ENCODE data around the gene ITGA1. TPM values are rescaled to one million over a fixed set of nuclear protein-coding genes. Genes with fewer than 3 reads are reported as not detected.
"Not testable (repeated sequence)": the region's sequence is repeated elsewhere in the genome, so short reads cannot be mapped to it uniquely, and the experiment has no call there.

The ITGA1 gene
- total RNA-seq, 2 experiments from 2014 or later, result 2.6 to 3.2 TPM

DNA sequence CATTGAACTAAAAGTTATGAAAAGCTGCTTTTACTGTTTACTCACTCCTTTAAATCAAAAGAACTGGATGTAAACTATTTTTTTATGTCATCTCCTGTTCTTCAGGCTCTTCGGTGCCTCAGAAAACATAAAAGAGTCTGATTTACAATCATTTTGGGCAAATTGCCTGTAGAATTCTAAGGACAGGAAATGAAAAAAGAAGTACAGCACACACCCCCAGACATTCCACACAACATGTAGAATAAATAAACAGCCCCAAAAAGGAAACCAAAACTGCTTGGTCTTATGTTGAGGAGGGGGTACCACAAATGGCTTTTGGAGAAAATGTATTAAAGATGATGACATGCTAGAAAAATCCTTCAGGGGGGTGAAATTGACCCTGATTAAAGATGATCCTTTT, 57.2 kb downstream of the ITGA1 start:
- DNase-seq, result no peak
- Mint-ChIP-seq H3K27ac (no peak overlapping the region), H3K4me3 (no peak overlapping the region), H3K36me3 (ENCODE audit: low read depth) (no peaks in the 10 kb centered on the region), H3K4me1 (peaks cover 7% of the 10 kb centered on the region), H3K9me3 (peaks cover 3% of the 10 kb centered on the region), H3K27me3 (no peaks in the 10 kb centered on the region)
- CTCF ChIA-PET, result no interaction called here
- POLR2A ChIA-PET, result no interaction called here

DNA sequence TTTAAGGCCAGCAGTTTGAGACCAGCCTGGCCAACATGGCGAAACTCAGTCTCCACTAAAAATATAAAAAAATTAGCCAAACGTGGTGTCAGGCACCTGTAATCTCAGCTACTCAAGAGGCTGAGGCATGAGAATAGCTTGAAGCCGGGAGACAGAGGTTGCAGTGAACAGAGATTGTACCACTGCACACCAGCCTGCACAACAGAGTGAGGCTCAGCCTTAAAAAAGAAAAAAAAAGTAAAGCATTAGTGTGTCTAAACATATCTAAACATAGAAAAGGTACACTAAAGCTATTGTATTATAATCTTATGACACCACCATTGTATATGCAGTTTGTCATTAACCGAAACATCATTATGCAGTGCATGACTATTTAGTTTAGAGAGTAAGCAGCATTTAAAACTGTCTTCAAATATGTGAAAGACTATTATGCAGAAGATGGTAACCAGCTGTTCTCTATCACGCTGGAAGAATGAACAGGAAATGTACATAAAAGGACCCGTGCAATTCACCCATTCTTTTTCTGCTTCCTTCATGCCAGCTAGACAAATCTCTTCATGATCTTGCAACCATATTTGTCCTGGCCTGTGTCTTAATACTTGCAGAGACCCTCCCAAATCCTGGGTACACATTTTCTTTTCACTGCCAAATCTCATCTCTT, 58.6 kb downstream of the ITGA1 start:
- no peak overlapping the region for H3K4me3 Mint-ChIP-seq
- peaks cover 7% of the 10 kb centered on the region for H3K4me1 Mint-ChIP-seq
- CTCF ChIA-PET, result no interaction called here
- no peak overlapping the region for H3K27ac Mint-ChIP-seq
- peaks cover 3% of the 10 kb centered on the region for H3K9me3 Mint-ChIP-seq
- no peaks in the 10 kb centered on the region for H3K36me3 Mint-ChIP-seq (ENCODE audit: low read depth)
- no peaks in the 10 kb centered on the region for H3K27me3 Mint-ChIP-seq
- no peak for DNase-seq
- POLR2A ChIA-PET, result no interaction called here

- H3K9me3 Mint-ChIP-seq; DNase-seq; CTCF ChIA-PET; H3K36me3 Mint-ChIP-seq (ENCODE audit: low read depth); H3K27ac Mint-ChIP-seq; POLR2A ChIA-PET; H3K4me3 Mint-ChIP-seq; H3K4me1 Mint-ChIP-seq; H3K27me3 Mint-ChIP-seq: not testable (repeated sequence)
Measured at GRCh38 chr5:52848688-52849087, 61.0 kb downstream of the ITGA1 start.

GRCh38 chr5:52849544-52849943, 61.8 kb downstream of the ITGA1 start:
- Mint-ChIP-seq H3K27ac (no peak overlapping the region), H3K9me3 (peaks cover 3% of the 10 kb centered on the region), H3K36me3 (ENCODE audit: low read depth) (no peaks in the 10 kb centered on the region), H3K4me1 (peaks cover 6% of the 10 kb centered on the region), H3K27me3 (no peaks in the 10 kb centered on the region), H3K4me3 (no peak overlapping the region)
- CTCF ChIA-PET, result interaction anchor here (0.7 kb wide), 1 partner anchor 31 kb away, joined by 3 read pairs; no protein-coding TSS in a partner anchor
- POLR2A ChIA-PET, result no interaction called here
- no peak for DNase-seq

DNA sequence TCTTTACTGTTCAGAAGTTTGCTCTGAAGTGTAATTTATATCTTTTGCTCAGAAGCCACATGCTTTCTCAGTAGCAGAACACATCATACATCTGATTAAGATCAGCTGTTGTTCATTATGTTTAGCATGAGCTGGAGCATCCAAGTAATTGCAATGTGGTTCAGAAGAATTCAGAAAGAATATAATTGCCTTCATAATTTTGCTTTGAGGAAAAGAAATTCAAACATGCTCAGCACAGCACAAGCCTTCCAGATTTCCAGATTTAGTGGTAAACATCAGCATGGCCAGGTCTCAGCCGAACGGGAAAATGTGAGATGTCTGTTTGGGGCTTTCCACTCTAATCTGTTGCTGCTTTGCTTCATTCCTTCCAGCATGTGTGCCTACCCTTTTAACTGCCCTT, 65.9 kb downstream of the ITGA1 start:
- ChIA-PET POLR2A (no interaction called here), CTCF (interaction anchor here (2.1 kb wide), 1 partner anchor 41 kb away, joined by 4 read pairs; no protein-coding TSS in a partner anchor)
- Mint-ChIP-seq H3K36me3 (ENCODE audit: low read depth) (no peaks in the 10 kb centered on the region), H3K9me3 (peaks cover 3% of the 10 kb centered on the region), H3K27ac (no peak overlapping the region), H3K4me3 (no peak overlapping the region), H3K27me3 (no peaks in the 10 kb centered on the region), H3K4me1 (peaks cover 2% of the 10 kb centered on the region)
- no peak for DNase-seq

DNA sequence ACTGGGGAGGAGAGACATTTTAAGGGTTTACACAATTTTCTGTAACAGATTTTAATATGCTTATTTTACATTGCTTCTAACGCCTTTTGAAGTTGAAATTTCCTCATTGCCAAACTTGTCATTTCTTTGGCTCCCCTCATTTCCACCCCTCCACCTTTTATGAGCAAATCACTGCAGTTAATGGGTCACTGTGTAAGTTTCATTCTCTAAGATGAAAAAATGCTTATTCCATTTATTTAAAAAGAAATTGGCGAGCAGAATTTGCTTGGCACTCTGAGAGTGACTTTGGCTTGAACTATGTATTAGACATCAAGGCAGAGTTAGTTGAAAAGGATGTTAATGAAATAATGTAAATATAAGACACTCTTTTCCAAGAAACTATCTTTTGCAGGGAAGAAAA, 66.6 kb downstream of the ITGA1 start:
- Mint-ChIP-seq H3K27me3 (no peaks in the 10 kb centered on the region), H3K9me3 (peaks cover under 1% of the 10 kb centered on the region)

DNA sequence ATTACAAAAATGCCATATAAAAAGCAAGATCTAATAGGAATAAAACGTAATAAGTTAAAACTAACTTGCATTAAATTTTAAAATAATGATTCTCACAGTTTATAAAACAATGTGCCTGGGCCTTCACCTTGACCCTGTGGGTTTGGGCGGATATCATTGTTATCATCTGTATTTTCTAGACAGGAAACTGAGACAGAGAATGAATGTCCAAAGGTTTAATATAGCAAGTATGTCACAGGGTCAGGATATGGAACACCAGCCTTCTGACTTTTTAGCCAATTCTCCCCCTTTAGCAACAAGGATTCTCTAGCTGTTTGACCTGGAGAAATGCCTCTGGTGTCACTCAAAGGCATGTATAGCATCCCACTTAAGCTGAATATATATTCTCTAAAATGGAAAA, 67.2 kb downstream of the ITGA1 start:
- no peak for DNase-seq
- no peak overlapping the region for H3K27ac Mint-ChIP-seq
- H3K9me3 Mint-ChIP-seq, result no peaks in the 10 kb centered on the region
- H3K4me3 Mint-ChIP-seq, result no peak overlapping the region
- no peaks in the 10 kb centered on the region for H3K36me3 Mint-ChIP-seq (ENCODE audit: low read depth)
- ChIA-PET POLR2A (no interaction called here), CTCF (no interaction called here)
- no peaks in the 10 kb centered on the region for H3K27me3 Mint-ChIP-seq
- H3K4me1 Mint-ChIP-seq, result peaks cover 2% of the 10 kb centered on the region

More for the DNA sequence above, 66.6 kb downstream of the ITGA1 start:
- ChIA-PET CTCF (no interaction called here), POLR2A (no interaction called here)
- H3K36me3 Mint-ChIP-seq (ENCODE audit: low read depth), result no peaks in the 10 kb centered on the region
- H3K27ac Mint-ChIP-seq, result no peak overlapping the region
- no peak overlapping the region for H3K4me3 Mint-ChIP-seq
- H3K4me1 Mint-ChIP-seq, result peaks cover 2% of the 10 kb centered on the region
- no peak for DNase-seq

- peaks cover 2% of the 10 kb centered on the region for H3K4me1 Mint-ChIP-seq
- H3K4me3 Mint-ChIP-seq, result no peak overlapping the region
- POLR2A ChIA-PET, result interaction anchor here (0.6 to 0.7 kb wide), 2 partner anchors 144 to 1454 kb away, joined by 3 read pairs; partner anchors contain the start of gene ARL15
- no peaks in the 10 kb centered on the region for H3K36me3 Mint-ChIP-seq (ENCODE audit: low read depth)
- CTCF ChIA-PET, result no interaction called here
- DNase-seq, result no peak
- H3K9me3 Mint-ChIP-seq, result no peaks in the 10 kb centered on the region
- no peak overlapping the region for H3K27ac Mint-ChIP-seq
- no peaks in the 10 kb centered on the region for H3K27me3 Mint-ChIP-seq
Measured at GRCh38 chr5:52856564-52856963, 68.8 kb downstream of the ITGA1 start.

DNA sequence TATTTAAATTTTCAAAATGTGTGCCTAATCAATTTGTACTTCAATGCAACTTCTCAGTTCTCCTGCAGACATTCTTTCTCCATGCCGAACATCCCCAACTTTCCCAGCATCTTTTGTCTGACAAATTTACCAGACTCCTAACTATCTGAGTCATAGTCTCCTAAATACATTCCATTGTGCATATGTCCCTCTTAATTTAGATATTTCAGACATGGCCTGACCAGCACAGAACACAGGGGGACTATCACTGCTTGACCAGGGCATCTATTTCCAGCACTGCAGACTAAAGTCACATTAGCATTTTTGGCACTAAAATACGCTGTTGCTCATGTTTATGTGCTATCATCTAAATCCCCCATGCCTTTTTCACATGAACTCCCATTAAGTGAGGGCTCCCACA, 71.9 kb downstream of the ITGA1 start:
- H3K4me3 Mint-ChIP-seq, result no peak overlapping the region
- H3K36me3 Mint-ChIP-seq (ENCODE audit: low read depth), result no peaks in the 10 kb centered on the region
- CTCF ChIA-PET, result no interaction called here
- H3K27me3 Mint-ChIP-seq, result peaks cover 3% of the 10 kb centered on the region
- no peaks in the 10 kb centered on the region for H3K9me3 Mint-ChIP-seq
- no peak for DNase-seq
- POLR2A ChIA-PET, result no interaction called here
- H3K4me1 Mint-ChIP-seq, result no peaks in the 10 kb centered on the region
- H3K27ac Mint-ChIP-seq, result no peak overlapping the region

GRCh38 chr5:52861368-52861767, 73.7 kb downstream of the ITGA1 start:
- Mint-ChIP-seq H3K9me3 (no peaks in the 10 kb centered on the region), H3K27me3 (peaks cover 3% of the 10 kb centered on the region), H3K4me3 (no peak overlapping the region), H3K36me3 (ENCODE audit: low read depth) (no peaks in the 10 kb centered on the region), H3K27ac (no peak overlapping the region), H3K4me1 (no peaks in the 10 kb centered on the region)
- ChIA-PET POLR2A (no interaction called here), CTCF (no interaction called here)
- DNase-seq, result no peak

DNA sequence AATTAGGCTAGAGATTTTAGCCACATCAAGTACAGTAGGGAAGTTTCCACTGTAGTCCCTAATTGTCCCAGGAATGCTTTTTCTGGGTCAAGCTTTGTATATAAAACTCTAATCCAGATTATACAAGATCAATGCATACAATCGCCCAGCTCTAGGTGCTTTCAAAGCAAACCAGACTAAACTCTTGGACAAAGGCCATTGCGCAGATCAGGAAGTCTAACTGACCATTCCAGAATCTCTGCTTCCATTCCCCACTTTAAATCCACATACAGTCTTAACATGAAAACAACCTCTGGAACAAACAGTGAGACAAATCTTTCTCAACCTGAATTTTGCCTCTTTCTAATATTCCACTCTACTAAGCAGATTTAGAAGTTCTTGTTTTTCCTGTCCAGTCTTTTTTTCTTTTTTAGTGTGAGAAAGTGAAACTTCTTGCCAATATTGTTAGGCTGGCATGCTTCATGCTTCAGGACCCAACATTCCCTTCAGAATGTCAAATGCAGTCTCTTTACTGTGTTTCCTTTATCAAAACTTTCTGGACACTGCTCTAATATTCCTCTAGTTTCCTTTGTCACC, 76.1 kb downstream of the ITGA1 start:
- H3K36me3 Mint-ChIP-seq (ENCODE audit: low read depth), result no peaks in the 10 kb centered on the region
- ChIA-PET POLR2A (no interaction called here), CTCF (no interaction called here)
- no peaks in the 10 kb centered on the region for H3K4me1 Mint-ChIP-seq
- peaks cover 7% of the 10 kb centered on the region for H3K27me3 Mint-ChIP-seq
- H3K4me3 Mint-ChIP-seq, result no peak overlapping the region
- H3K9me3 Mint-ChIP-seq, result no peaks in the 10 kb centered on the region
- H3K27ac Mint-ChIP-seq, result no peak overlapping the region
- no peak for DNase-seq

DNA sequence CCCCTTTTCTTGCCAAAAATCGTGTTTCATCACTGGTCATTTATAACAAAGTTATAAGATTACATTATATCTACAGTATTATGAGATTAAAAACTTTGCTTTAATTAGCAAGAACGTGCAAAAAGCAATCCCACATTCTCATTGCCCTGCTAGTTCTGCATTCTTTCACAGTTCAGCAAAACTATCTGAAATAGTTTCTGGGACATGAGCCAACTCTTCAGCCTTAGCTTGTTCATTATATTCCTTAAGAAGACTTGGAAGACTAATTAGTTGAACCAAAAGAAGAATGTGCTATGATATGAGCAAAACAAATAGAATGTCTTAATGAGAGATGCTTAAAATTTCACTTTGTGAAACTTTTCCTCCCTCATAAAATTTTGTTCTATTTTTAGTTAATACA, 76.7 kb downstream of the ITGA1 start:
- DNase-seq, result no peak
- no peak overlapping the region for H3K4me3 Mint-ChIP-seq
- ChIA-PET CTCF (no interaction called here), POLR2A (no interaction called here)
- H3K9me3 Mint-ChIP-seq, result no peaks in the 10 kb centered on the region
- peaks cover 7% of the 10 kb centered on the region for H3K27me3 Mint-ChIP-seq
- H3K36me3 Mint-ChIP-seq (ENCODE audit: low read depth), result no peaks in the 10 kb centered on the region
- no peaks in the 10 kb centered on the region for H3K4me1 Mint-ChIP-seq
- no peak overlapping the region for H3K27ac Mint-ChIP-seq

- CTCF ChIA-PET, result no interaction called here
- peaks cover 7% of the 10 kb centered on the region for H3K27me3 Mint-ChIP-seq
- no peak for DNase-seq
- no peak overlapping the region for H3K4me3 Mint-ChIP-seq
- POLR2A ChIA-PET, result no interaction called here
- H3K4me1 Mint-ChIP-seq, result no peaks in the 10 kb centered on the region
- no peaks in the 10 kb centered on the region for H3K9me3 Mint-ChIP-seq
- H3K27ac Mint-ChIP-seq, result no peak overlapping the region
- no peaks in the 10 kb centered on the region for H3K36me3 Mint-ChIP-seq (ENCODE audit: low read depth)
Measured at GRCh38 chr5:52864884-52865283, 77.2 kb downstream of the ITGA1 start.

GRCh38 chr5:52865991-52866390, 78.3 kb downstream of the ITGA1 start:
- H3K4me1 Mint-ChIP-seq; H3K27ac Mint-ChIP-seq; H3K4me3 Mint-ChIP-seq; H3K36me3 Mint-ChIP-seq (ENCODE audit: low read depth); CTCF ChIA-PET; H3K9me3 Mint-ChIP-seq; DNase-seq; POLR2A ChIA-PET: not testable (repeated sequence)
- peaks cover 13% of the 10 kb centered on the region for H3K27me3 Mint-ChIP-seq

Data from activated CD4-positive, alpha-beta T cell treated with anti-CD3 and anti-CD28 coated beads, Interleukin-2, amount 10 ng/mL, durations not matched to agents 7 days and 5 days (primary cell).